Stimulated activated naive CD4-positive, alpha-beta T cell (primary cell): ENCODE results near the gene SANBR.
"Not testable (repeated sequence)": the region's sequence is repeated elsewhere in the genome, so short reads cannot be mapped to it uniquely, and the experiment has no call there.

Experiments
- DNase-seq, 6 experiments: peaks; one replicate each; lab custom pipeline; 2025; lab: John Stamatoyannopoulos, UW

SANBR gene

DNA sequence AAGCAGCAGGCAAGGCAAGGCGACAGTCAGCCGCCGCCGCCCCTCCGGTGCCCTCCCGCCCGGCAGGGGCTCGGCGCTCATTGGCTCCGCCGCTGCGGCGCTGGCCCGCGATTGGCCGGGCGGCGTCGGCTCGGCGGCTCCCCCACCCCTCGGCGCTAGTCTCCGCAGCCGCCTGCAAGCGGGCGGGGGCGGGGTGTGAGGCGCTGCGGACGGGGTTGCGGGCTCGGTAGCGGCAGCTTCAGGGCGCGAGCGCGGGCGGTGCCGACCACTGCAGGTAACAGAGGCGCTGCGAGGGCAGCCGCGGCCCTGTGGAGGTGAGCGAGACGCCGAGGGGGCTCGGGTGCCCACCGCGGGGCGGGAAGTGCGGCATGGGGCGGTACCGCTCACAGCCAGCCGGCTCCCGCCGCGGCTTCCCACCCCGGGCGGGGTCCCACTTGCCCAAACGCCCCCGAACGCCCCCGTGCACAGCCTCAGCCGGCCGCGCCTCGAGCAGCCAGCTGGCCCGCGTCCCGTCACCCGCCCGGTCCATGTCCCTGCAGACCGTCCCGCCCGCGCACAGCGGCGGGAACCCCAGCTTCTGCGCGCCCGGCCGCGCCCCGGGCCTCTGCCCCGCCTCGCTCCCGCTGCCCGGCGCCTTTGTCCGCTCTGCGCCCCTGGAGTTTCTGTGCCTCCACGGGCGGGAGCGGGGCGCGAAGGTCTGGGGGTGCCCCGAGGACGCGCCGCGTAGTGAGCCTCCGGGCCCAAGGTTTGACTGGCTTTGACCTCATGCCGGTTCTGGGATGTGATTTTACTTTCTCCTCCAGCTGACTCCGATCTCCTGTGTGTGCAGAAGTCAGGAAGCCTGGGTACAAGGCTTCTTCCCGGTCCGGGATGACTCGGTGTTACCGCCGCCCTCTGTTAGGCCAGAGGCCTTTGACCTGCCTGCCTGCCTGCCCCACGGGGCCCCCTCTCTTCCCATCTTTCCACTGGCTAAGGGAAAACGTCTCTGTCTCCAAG is at the start of gene SANBR:
Gene SANBR (plus strand): TSS at position 158 of the 996 bp plus-strand sequence. CDS start 4,480 bp downstream, outside the sequence.
- DNase-seq = peak; percentile 69 to 83 (median 80)

DNA sequence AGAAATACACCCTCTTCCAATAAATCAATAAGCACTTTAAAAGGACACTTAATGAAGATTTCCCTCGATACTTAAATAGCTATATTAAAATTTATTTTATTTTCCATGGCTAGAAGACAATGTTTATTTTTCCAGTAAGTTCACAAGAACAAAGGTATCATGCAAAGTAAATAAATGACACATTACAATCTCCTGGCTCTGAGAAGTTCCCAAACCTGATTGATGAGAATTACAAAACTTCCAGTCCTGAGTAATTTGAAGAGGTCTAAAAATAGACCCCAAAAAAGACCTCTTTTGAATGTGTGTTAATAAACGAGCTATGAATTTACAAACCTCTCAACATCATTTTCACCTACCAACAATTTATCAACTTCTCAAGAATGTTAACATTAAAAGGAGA is 49.7 kb upstream of the SANBR start:
- no peak for DNase-seq

- DNase-seq = peak in 1 of 6 experiments; percentile 22
Observed at GRCh38 chr2:61016392-61017002, 49.2 kb upstream of the SANBR start.

GRCh38 chr2:61017003-61017555 is 48.6 kb upstream of the SANBR start:
- peak; percentile 60 to 88 (median 73) for DNase-seq

DNA sequence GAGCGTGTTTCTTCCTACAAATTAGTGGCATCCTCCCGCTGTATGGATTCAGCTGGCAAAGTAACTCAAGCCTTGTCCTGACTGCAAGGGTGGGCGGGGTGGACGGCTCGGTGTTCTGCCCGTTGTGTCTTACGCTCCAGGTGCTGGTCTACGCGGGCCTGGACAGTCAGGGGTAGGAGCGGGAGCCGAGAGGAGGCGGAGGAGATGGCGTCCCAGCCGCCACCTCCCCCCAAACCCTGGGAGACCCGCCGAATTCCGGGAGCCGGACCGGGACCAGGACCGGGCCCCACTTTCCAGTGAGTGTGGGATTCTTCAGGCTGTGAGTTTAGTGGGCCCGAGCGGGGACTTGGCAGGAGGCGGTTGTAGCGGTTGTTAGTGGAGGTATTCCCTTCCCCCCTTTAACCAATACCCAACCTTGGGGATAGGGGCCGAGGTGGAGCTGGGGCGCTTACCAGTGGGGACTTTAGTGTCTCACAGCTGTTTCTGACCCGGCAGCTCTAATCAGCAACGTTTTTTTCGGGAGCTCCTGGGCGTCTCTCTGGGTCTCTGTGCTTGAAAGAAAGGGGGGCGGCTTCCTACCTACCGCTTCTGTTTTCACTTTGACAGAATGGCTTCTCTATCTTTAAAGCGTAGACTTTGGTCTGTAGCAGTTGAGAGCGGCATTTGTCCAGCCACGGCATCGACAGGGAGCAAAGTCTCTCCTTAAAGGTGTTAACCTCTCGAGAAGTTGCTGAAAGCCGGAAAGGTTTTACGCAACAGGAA is 47.9 kb upstream of the SANBR start, which contains the start of the genes PEX13 and PUS10:
Gene PEX13 (plus strand): TSS at position 165 of the 762 bp plus-strand sequence. CDS start 40 bp downstream, at position 205.
Gene PUS10 (minus strand): TSS at position 700 of the 762 bp plus-strand sequence. CDS start 6,365 bp downstream, outside the sequence.
- peak; percentile 49 to 79 (median 66) for DNase-seq

- no peak for DNase-seq
Observed at GRCh38 chr2:61018318-61018755, 47.3 kb upstream of the SANBR start.

GRCh38 chr2:61018798-61019197 is 46.9 kb upstream of the SANBR start:
- no peak for DNase-seq

GRCh38 chr2:61021228-61021660 is 44.4 kb upstream of the SANBR start:
- DNase-seq = no peak

GRCh38 chr2:61023670-61024069 is 42.0 kb upstream of the SANBR start:
- DNase-seq = no peak

DNA sequence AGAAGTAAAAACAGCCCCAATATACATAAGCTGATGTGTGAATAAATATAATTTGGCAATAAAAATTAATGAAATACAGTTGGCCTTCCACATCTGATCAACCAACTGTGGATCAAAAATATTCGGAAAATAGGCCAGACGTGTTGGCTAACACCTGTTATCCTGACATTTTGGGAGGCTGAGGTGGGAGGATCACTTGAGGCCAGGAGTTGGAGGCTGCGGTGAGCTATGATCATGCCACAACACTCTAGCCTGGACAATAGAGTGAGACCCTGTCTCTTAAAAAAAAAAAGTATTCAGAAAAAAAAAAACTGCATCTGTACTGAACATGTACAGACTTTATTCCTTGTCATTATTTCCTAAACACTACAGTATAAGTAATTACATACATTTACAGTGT is 36.1 kb upstream of the SANBR start:
- no peak for DNase-seq

DNA sequence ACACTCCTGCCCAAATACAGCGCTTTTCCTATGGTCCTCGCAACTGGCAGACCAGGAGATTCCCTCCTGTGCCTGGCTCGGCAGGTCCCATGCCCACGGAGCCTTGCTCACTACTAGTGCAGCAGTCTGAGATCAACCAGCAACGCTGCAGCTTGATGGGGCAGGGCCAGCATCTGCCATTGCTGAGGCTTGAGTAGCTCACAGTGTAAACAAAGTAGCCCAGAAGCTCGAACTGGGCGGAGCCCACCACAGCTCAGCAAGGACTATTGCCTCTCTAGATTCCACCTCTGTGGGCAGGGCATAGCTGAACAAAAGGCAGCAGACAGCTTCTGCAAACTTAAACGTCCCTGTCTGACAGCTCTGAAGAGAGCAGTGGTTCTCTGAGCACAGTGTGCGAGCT is 31.1 kb upstream of the SANBR start:
- not testable (repeated sequence) for DNase-seq

GRCh38 chr2:61036643-61037042 is 29.0 kb upstream of the SANBR start:
- DNase-seq = not testable (repeated sequence)

DNA sequence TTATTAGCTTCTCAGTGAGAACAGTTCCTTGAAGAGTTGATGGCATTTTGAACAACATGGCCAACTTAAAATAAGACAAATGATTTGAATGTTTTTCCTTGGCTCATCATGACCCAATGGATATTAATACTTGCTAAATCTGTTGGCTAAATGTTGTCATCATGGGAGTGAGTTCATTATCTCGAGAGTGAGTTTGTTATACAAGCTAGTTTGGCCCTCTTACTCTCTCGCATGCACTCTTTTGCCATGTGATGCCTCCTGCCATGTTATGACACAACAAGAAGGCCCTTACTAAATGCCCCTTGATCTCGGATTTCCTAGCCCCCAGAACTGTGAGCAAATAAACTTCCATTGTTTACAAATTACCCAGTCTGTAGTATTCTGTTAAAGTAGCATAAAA is 22.9 kb upstream of the SANBR start:
- no peak for DNase-seq

DNA sequence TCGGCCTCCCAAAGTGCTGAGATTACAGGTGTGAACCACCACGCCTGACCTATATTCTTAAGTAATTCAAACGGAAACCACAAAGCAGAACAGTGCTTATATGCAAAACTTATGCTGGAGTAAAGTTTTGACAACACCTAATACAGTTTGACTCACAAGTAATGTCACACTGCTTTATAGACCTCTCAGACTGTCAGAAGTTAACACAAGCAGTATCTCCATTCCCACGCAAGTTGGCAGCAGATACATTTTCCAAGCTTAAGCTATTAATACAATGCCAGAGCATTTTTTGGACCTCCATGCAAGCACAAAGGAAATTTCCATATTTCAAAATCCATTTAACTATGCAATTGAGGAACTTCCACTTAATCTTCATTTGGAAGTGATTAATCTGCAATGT is 21.0 kb upstream of the SANBR start:
- no peak for DNase-seq

GRCh38 chr2:61045226-61045625 is 20.4 kb upstream of the SANBR start:
- DNase-seq = no peak

GRCh38 chr2:61045999-61046398 is 19.7 kb upstream of the SANBR start:
- no peak for DNase-seq

DNA sequence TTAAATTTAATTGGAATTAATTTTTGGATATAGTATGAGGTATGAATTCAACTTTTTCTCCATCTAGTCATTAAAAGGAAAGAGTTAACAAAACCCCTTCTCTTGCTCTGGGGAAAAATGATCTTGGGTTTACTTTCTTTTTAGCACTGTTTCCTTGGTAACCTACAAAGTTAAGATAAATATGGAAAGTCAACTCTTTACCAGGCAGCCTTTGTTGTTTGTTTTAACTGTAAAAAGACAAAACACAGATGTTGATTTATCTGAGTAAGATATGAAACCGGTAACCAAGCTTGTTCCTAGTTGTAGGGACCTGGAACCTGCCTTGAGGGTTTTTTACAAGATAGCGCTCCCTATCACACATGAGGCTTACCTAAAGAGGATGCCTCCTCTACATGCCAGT is 10.1 kb upstream of the SANBR start:
- DNase-seq = no peak

DNA sequence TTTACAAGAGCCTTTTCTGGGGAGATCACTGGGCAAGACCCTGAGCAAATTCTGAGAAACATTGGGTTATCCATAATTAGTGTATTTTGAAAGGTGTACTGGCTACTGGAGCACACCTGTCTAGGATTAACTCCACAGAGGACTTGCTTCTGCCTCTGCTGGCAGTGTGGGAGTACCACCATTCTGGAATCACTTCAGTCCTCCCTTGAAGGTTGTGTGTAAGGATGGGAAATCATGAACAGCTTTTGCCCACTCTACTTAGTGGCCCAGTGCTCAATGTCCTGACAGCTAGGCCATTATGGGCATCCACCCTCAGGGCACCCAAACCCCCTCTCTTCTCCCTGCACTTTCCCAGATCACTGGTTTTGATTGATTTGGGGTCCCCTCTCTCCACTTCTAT is 8.1 kb upstream of the SANBR start:
- no peak for DNase-seq

DNA sequence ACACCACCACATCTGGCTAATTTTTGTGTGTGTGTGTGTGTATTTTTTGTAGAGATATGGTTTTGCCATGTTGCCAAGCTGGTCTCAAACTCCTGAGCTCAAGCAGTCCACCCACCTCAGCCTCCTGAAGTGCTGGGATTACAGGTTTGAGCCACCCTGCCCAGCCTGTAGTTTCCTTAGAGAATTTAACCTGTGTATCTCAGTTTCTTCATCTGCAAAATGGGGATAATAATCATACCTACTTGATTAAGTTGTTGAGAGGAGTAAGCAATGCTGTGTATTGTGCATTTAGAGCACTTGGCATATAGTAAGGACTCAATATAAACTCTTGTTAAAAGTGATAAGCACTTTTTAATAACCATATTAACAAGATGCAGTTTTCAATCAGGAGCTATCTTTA is 6.3 kb upstream of the SANBR start:
- no peak for DNase-seq

DNA sequence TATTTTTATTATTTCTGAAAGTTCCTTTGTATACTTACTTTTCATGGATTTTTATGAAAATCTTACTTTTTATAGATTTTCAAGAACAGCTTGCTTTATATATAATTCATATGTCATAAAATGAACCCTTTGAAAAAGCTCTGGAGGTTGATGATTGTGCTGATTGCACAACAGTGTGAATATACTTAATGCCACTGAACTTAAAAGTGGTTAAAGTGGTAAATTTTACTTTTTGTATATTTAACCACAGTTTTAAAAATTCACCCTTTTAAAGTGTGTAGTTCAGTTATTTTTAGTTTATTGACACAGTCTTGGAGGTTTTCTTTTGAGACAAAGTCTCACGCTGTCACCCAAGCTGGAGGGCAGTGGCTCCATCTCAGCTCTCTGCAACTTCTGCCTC is 8.4 kb downstream of the SANBR start:
- no peak for DNase-seq

- DNase-seq = no peak
Observed at GRCh38 chr2:61085883-61086282, 20.2 kb downstream of the SANBR start.

- no peak for DNase-seq
Observed at GRCh38 chr2:61089797-61090196, 24.1 kb downstream of the SANBR start.
